Colonic mucosa (tissue), 4 donors: ENCODE measurements around the gene RAB15. TPM values are rescaled to one million over a fixed set of nuclear protein-coding genes. Genes with fewer than 3 reads are reported as not detected.

Source experiments
- DNase-seq: peaks from one replicate; pipeline ENCODE4 v3.0.0-alpha.2; 2020
- H3K27ac ChIP-seq: fragments of 200-600 bp; one replicate; pipeline ENCODE4 v1.8.0; 2021
- H3K27me3 ChIP-seq: fragments of 200-600 bp; one replicate; pipeline ENCODE4 v1.8.0; 2021
- H3K36me3 ChIP-seq: fragments of 200-600 bp; one replicate; pipeline ENCODE4 v1.8.0; 2021
- H3K4me1 ChIP-seq: fragments of 200-600 bp; one replicate; pipeline ENCODE4 v1.8.0; 2021; ENCODE audit warnings: mild to moderate bottlenecking
- H3K4me3 ChIP-seq: fragments of 200-600 bp; one replicate; pipeline ENCODE4 v1.8.0; 2021
- H3K9ac ChIP-seq, 2 donors: one replicate each; pipeline ENCODE4 v1.7.0; 2013; ENCODE audit warnings: control low read depth in 2 of 2, low read depth in 2 of 2, low read length in 2 of 2
- H3K9me3 ChIP-seq: fragments of 200-600 bp; one replicate; pipeline ENCODE4 v1.8.0; 2021
- intact Hi-C: fragments of 100-400 bp; cut with DNase I; formaldehyde crosslinking; loops from one replicate; pipeline ENCODE4 v1.14.1; 2022
- total RNA-seq, 2 donors: library from RNA; stranded (reverse); fragmentation: NEBNext Ultra II Directional in 1 of 2; extraction: Animal tissue kit (Norgen Biotek cat#: 25700) in 1 of 2; gene quantifications; one replicate each; pipeline ENCODE4 v1.2.1, GENCODE V29; 2021
- TF ChIP-seq, protein P1 (sequence below): fragments of 200-600 bp; IDR thresholded peaks from one replicate; pipeline ENCODE4 v1.8.0; 2022; ENCODE audit warnings: antibody characterized with exemption, mild to moderate bottlenecking
- donor health status: healthy.
- donor health status: DM: no; HTN: no; CAD: no.
- donor health status: DM: no; HTN: no; CAD: no.

The RAB15 gene
- total RNA-seq, 2 donors from 2014 or later, result 33.3 to 43.8 TPM

GRCh38 chr14:64931123-64931522, 41.0 kb downstream of the RAB15 start:
- H3K27ac ChIP-seq, result no peak overlapping the region
- no peaks in the 10 kb centered on the region for H3K27me3 ChIP-seq
- no peaks in the 10 kb centered on the region for H3K9me3 ChIP-seq
- intact Hi-C loops, result no loop called here
- TF ChIP-seq, protein P1, sequence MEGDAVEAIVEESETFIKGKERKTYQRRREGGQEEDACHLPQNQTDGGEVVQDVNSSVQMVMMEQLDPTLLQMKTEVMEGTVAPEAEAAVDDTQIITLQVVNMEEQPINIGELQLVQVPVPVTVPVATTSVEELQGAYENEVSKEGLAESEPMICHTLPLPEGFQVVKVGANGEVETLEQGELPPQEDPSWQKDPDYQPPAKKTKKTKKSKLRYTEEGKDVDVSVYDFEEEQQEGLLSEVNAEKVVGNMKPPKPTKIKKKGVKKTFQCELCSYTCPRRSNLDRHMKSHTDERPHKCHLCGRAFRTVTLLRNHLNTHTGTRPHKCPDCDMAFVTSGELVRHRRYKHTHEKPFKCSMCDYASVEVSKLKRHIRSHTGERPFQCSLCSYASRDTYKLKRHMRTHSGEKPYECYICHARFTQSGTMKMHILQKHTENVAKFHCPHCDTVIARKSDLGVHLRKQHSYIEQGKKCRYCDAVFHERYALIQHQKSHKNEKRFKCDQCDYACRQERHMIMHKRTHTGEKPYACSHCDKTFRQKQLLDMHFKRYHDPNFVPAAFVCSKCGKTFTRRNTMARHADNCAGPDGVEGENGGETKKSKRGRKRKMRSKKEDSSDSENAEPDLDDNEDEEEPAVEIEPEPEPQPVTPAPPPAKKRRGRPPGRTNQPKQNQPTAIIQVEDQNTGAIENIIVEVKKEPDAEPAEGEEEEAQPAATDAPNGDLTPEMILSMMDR, result no peak
- no peaks in the 10 kb centered on the region for H3K36me3 ChIP-seq
- peaks cover 9% of the 10 kb centered on the region for H3K4me1 ChIP-seq
- H3K9ac ChIP-seq, result no peak overlapping the region
- no peak for DNase-seq
- H3K4me3 ChIP-seq, result no peak overlapping the region

- TF ChIP-seq, protein P1, result no peak
- no peak for DNase-seq
Measured at GRCh38 chr14:64930085-64930843, 41.9 kb downstream of the RAB15 start.

DNA sequence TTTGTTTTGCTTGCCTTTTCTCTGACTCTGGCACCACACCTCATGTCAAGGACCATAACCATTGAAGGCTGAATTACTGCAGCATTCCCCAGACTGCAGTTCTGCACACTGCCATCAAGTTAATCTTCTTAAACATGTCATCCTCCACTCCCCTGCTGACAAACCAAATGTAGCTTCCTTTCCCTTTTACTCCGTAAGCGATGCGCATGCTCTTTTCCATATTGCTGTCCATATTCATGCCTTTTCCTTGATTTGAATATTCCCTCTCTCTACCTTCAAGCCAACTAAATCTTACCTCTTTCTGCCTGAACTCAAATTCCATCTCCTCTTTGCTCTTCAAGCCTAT, 43.1 kb downstream of the RAB15 start:
- no peak for DNase-seq
- Histone ChIP-seq H3K4me1 (peaks cover 9% of the 10 kb centered on the region), H3K27ac (peak overlapping the region; percentile 23), H3K9ac (no peak overlapping the region), H3K36me3 (no peaks in the 10 kb centered on the region), H3K4me3 (no peak overlapping the region), H3K27me3 (no peaks in the 10 kb centered on the region), H3K9me3 (no peaks in the 10 kb centered on the region)
- TF ChIP-seq, protein P1, result no peak
- intact Hi-C loops, result no loop called here

More at GRCh38 chr14:64930085-64930843, 41.9 kb downstream of the RAB15 start:
- peaks cover 9% of the 10 kb centered on the region for H3K4me1 ChIP-seq
- intact Hi-C loops, result no loop called here
- H3K27me3 ChIP-seq, result no peaks in the 10 kb centered on the region
- peak overlapping the region in 1 of 2 donors; percentile 16 for H3K9ac ChIP-seq
- H3K36me3 ChIP-seq, result no peaks in the 10 kb centered on the region
- no peak overlapping the region for H3K4me3 ChIP-seq
- H3K9me3 ChIP-seq, result no peaks in the 10 kb centered on the region
- peak overlapping the region; percentile 26 for H3K27ac ChIP-seq

DNA sequence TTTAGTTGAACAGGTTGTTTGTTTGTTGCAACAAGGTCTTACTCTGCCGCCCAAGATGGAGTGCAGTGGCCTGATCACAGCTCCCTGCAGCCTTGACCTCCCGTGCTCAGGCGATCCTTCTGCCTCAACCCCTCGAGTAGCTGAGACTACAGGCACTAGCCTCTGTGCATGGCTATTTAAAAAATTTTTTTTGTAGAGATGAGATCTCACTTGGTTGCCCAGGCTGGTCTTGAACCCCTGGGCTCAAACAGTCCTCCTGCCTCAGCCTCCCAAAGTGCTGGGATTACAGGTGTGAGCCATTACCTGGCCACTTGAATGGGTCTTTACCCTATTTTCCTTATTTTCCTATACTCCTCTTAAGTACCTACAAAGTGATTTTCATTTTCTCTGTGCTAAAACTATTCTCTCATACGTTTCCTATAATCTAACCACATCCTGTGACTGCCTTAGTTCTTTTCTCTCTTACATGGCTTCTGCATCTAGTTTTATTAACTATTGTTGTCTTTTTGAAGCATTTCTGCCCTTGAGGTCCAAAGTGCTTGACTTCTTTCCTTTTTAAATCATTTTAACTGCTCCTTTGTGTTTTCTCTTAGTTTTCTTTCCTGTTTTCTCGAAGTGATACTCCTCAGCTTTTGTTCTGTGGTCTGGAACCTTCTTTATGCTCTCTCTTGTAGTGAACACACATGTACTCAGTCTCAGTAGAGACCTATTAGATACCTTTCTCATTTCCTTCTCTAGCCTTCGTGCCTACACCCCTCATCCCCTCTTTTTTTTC, 43.7 kb downstream of the RAB15 start:
- H3K36me3 ChIP-seq, result no peaks in the 10 kb centered on the region
- TF ChIP-seq, protein P1, result no peak

GRCh38 chr14:64927031-64927430, 45.1 kb downstream of the RAB15 start:
- no peaks in the 10 kb centered on the region for H3K36me3 ChIP-seq
- intact Hi-C loops, result no loop called here
- no peak overlapping the region for H3K4me3 ChIP-seq
- TF ChIP-seq, protein P1, result no peak
- no peak for DNase-seq
- no peaks in the 10 kb centered on the region for H3K27me3 ChIP-seq
- peaks cover 9% of the 10 kb centered on the region for H3K4me1 ChIP-seq
- no peaks in the 10 kb centered on the region for H3K9me3 ChIP-seq
- H3K27ac ChIP-seq, result no peak overlapping the region
- H3K9ac ChIP-seq, result no peak overlapping the region

More for the DNA sequence above, 43.7 kb downstream of the RAB15 start:
- intact Hi-C loops, result no loop called here
- Histone ChIP-seq H3K4me1 (peaks cover 9% of the 10 kb centered on the region), H3K4me3 (no peak overlapping the region), H3K9ac (no peak overlapping the region), H3K27ac (peak overlapping the region; percentile 23), H3K9me3 (no peaks in the 10 kb centered on the region), H3K27me3 (no peaks in the 10 kb centered on the region)
- no peak for DNase-seq
